ENCODE results near the gene MACIR. TPM values are rescaled to one million over a fixed set of nuclear protein-coding genes. Genes with fewer than 3 reads are reported as not detected.

Gene MACIR
- total RNA-seq, 4 donors from 2014 or later: 21.7 to 72.8 (median 47.7) TPM

DNA sequence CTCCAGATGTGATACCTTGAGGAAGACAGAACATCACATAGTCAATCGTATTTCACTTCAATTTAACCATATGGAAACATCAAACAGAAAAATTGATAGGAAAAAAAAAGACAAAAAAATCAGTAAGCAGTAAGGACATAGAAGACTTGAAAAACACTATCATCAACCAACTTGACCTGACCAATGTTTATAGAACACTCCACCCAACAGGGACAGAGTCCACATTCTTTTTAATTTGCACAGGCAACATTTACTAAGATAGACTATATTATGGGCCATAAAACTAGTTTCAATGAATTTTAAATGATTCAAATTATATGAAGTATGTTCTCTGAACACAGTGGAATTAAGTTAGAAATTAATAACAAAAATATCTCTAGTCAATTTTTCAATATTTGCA, 20.8 kb upstream of the MACIR start:
- DNase-seq: no peak
- Histone ChIP-seq H3K36me3 (no peaks in the 10 kb centered on the region), H3K27ac (peak overlapping the region; percentile 46 to 66 (median 48)), H3K9me3 (peaks cover 15 to 19% of the 10 kb centered on the region in 2 donors), H3K4me3 (no peak overlapping the region), H3K27me3 (no peaks in the 10 kb centered on the region), H3K4me1 (peaks cover 0 to 11% (median 3%) of the 10 kb centered on the region in 4 donors)
- in situ Hi-C loops (cut with MboI; ENCODE audit: low pct_ligation_motif_present in 1 of 4, low pct_unique_long_range_greater_than_20kb in 1 of 4, low sequenced_read_pairs in 3 of 4) (loop anchor here in 1 of 4 donors (10.0 kb wide), 1 partner anchor 237 kb away; no protein-coding TSS in a partner anchor), intact Hi-C loops (cut with DNase I; ENCODE audit: low total_unique reads) (no loop called here)
- 40 to 48% methylated on average over 1 of the region's 1 CpG for WGBS, 2 donors (ENCODE audit: low coverage in 1 of 2)
- TF ChIP-seq POLR2A (IDR thresholded peaks at IDR 0.05): no peak
- TF ChIP-seq EP300 (IDR thresholded peaks at IDR 0.05; ENCODE audit: low read depth): no peak
- no peak for TF ChIP-seq POLR2AphosphoS5 (IDR thresholded peaks at IDR 0.05)
- TF ChIP-seq, protein P1, sequence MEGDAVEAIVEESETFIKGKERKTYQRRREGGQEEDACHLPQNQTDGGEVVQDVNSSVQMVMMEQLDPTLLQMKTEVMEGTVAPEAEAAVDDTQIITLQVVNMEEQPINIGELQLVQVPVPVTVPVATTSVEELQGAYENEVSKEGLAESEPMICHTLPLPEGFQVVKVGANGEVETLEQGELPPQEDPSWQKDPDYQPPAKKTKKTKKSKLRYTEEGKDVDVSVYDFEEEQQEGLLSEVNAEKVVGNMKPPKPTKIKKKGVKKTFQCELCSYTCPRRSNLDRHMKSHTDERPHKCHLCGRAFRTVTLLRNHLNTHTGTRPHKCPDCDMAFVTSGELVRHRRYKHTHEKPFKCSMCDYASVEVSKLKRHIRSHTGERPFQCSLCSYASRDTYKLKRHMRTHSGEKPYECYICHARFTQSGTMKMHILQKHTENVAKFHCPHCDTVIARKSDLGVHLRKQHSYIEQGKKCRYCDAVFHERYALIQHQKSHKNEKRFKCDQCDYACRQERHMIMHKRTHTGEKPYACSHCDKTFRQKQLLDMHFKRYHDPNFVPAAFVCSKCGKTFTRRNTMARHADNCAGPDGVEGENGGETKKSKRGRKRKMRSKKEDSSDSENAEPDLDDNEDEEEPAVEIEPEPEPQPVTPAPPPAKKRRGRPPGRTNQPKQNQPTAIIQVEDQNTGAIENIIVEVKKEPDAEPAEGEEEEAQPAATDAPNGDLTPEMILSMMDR (IDR thresholded peaks at IDR 0.05): no peak

DNA sequence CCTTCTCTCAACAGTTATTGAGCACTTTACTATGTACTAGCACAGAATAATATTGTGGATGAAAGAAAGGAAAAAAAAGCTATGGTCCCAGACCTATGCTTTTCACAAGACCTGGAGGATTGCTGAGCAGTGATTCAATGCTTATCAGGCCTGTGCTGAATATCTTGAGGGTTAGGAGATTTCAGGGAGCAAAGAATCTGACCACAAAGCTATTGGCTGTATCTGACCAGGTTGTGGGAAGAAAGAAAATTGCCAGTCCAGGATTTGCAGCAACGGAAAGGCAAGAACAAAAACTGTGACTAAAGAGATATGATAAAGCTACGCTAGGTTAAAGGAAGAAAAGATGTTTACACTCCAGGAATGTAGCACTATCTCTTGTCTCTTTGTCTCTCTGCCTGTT, 14.9 kb upstream of the MACIR start:
- Histone ChIP-seq H3K36me3 (no peaks in the 10 kb centered on the region), H3K27ac (no peak overlapping the region), H3K4me1 (peaks cover 0 to 5% (median 0%) of the 10 kb centered on the region in 4 donors), H3K27me3 (no peaks in the 10 kb centered on the region), H3K9me3 (peaks cover 14 to 17% of the 10 kb centered on the region in 2 donors), H3K4me3 (no peak overlapping the region)
- intact Hi-C loops (cut with DNase I; ENCODE audit: low total_unique reads) (no loop called here), in situ Hi-C loops (cut with MboI; ENCODE audit: low pct_ligation_motif_present in 1 of 4, low pct_unique_long_range_greater_than_20kb in 1 of 4, low sequenced_read_pairs in 3 of 4) (no loop called here)
- WGBS, 2 donors (ENCODE audit: low coverage in 1 of 2): 55 to 79% methylated on average over 2 of the region's 2 CpGs
- no peak for DNase-seq
- TF ChIP-seq, protein P1 (IDR thresholded peaks at IDR 0.05): no peak
- TF ChIP-seq POLR2AphosphoS5 (IDR thresholded peaks at IDR 0.05) (no peak), POLR2A (IDR thresholded peaks at IDR 0.05) (no peak), EP300 (IDR thresholded peaks at IDR 0.05; ENCODE audit: low read depth) (no peak)

DNA sequence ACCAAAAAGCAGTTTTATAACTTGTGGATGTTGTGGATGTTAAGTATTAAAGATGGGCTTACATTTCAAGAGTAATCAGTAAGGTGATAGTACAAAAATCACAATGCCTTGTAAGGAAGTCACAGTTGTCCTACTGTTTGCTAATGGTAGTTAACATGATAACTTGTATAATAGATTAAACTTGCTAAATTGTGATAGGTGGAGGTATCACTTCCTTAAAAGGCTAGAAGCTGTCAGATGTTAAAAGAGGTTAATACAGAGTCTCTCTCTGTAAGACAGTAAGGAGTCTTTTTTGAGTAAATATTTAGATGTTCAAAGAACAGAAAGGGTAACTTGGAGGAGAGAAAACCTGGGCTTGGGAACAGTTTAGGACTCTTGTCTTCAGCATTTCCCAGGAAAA, 14.2 kb upstream of the MACIR start:
- peaks cover 0 to 4% (median 0%) of the 10 kb centered on the region in 4 donors for H3K4me1 ChIP-seq
- TF ChIP-seq POLR2A (IDR thresholded peaks at IDR 0.05): no peak
- TF ChIP-seq, protein P1 (IDR thresholded peaks at IDR 0.05): no peak
- no peak for TF ChIP-seq EP300 (IDR thresholded peaks at IDR 0.05; ENCODE audit: low read depth)
- no peak for TF ChIP-seq POLR2AphosphoS5 (IDR thresholded peaks at IDR 0.05)
- H3K36me3 ChIP-seq: no peaks in the 10 kb centered on the region
- H3K4me3 ChIP-seq: no peak overlapping the region
- no peak for DNase-seq
- in situ Hi-C loops (cut with MboI; ENCODE audit: low pct_ligation_motif_present in 1 of 4, low pct_unique_long_range_greater_than_20kb in 1 of 4, low sequenced_read_pairs in 3 of 4) (no loop called here), intact Hi-C loops (cut with DNase I; ENCODE audit: low total_unique reads) (no loop called here)
- H3K9me3 ChIP-seq: peaks cover 7 to 10% of the 10 kb centered on the region in 2 donors
- no peaks in the 10 kb centered on the region for H3K27me3 ChIP-seq
- no peak overlapping the region for H3K27ac ChIP-seq

DNA sequence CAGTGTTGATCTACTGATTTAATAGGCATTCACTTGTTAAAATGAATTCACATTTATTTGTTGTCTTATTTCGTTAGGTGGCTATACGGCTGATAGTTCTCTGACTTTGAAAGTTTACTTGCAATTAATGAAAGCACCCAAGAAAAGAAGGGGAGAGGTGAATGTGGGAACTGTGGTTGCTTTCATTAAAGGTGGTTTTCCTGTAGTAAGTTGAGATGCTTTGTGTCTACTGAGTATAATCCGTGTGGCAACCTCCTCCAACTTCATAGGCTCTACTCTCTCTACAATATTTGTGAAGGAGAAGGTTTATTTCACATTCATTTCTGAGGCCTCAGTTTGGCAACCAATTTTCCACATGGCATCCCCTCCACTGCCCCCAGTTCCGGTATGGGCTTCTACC, 12.8 kb upstream of the MACIR start:
- no peaks in the 10 kb centered on the region for H3K27me3 ChIP-seq
- intact Hi-C loops (cut with DNase I; ENCODE audit: low total_unique reads): no loop called here
- DNase-seq: no peak
- H3K4me3 ChIP-seq: no peak overlapping the region
- in situ Hi-C loops (cut with MboI; ENCODE audit: low pct_ligation_motif_present in 1 of 4, low pct_unique_long_range_greater_than_20kb in 1 of 4, low sequenced_read_pairs in 3 of 4): no loop called here
- WGBS, 2 donors (ENCODE audit: low coverage in 1 of 2): 81 to 87% methylated on average over 4 of the region's 4 CpGs
- peaks cover 0 to 4% (median 0%) of the 10 kb centered on the region in 4 donors for H3K4me1 ChIP-seq
- H3K36me3 ChIP-seq: no peaks in the 10 kb centered on the region
- no peaks in the 10 kb centered on the region for H3K9me3 ChIP-seq
- H3K27ac ChIP-seq: no peak overlapping the region
- TF ChIP-seq, protein P1 (IDR thresholded peaks at IDR 0.05): no peak
- TF ChIP-seq POLR2A (IDR thresholded peaks at IDR 0.05) (no peak), EP300 (IDR thresholded peaks at IDR 0.05; ENCODE audit: low read depth) (no peak)
